Measurements from ENCODE around the gene SPOUT1.

DNA sequence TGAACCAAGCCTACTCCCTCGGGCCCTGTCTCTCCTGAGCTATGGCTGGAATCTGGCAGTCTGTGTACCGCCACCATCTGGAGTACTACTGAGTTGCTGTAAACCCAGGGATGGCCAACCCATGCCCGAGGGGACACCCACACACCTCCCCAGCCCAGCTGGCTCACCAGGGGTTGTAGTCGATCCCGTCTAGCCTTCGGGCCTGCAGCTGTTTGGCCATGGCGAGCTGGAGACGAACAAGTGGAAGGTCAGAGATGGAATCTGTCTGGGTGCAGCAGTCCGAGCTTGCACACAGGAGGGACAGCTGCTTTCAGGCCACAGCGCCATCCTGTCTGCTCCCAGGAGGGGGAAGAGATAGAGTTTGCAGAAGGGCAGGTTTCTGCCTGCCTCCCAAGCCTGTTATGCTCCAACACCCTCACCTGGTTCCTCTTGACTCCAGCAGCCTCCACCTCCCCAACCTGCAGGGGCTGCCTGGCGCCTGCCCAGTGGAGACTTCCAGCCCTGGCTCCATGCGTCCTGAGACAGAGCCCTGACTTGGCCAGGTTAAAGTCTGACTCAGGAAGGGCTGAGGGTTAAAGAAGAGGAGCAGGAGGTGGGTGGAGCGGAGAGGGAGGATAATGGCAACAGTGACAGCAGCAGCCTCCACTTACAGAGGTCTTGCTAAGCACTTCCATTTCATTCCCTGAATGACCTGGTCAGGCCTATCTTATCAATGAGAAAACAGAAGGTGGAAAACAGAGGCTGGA, 15.8 kb upstream of the SPOUT1 start:
- TF ChIP-seq, protein P1, sequence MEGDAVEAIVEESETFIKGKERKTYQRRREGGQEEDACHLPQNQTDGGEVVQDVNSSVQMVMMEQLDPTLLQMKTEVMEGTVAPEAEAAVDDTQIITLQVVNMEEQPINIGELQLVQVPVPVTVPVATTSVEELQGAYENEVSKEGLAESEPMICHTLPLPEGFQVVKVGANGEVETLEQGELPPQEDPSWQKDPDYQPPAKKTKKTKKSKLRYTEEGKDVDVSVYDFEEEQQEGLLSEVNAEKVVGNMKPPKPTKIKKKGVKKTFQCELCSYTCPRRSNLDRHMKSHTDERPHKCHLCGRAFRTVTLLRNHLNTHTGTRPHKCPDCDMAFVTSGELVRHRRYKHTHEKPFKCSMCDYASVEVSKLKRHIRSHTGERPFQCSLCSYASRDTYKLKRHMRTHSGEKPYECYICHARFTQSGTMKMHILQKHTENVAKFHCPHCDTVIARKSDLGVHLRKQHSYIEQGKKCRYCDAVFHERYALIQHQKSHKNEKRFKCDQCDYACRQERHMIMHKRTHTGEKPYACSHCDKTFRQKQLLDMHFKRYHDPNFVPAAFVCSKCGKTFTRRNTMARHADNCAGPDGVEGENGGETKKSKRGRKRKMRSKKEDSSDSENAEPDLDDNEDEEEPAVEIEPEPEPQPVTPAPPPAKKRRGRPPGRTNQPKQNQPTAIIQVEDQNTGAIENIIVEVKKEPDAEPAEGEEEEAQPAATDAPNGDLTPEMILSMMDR (IDR thresholded peaks at IDR 0.05): no peak
- TF ChIP-seq POLR2A (IDR thresholded peaks at IDR 0.05): no peak
- no peak for TF ChIP-seq EP300 (IDR thresholded peaks at IDR 0.05)
